ENCODE measurements around the gene GATA6. TPM values are rescaled to one million over a fixed set of nuclear protein-coding genes. Genes with fewer than 3 reads are reported as not detected.

The GATA6 gene
- polyA plus RNA-seq (ENCODE audit: insufficient read length in 12 of 12), result 10 to 100 TPM in 1 of 12 donors, 1 to 10 TPM in 9, under 1 TPM in 1, not detected in 1; 0.99 to 16.3 (median 1.6) TPM
- long read RNA-seq, donor 1, transcript GATA6-201 (7 exons, 3,770 nt), result major isoform, 25 of 67 reads
- long read RNA-seq, donor 1, partial matches to known transcripts, result 40 of 67 reads
- long read RNA-seq, donor 1, other reads (novel, unspliced or antisense), result 0 of 67 reads
- long read RNA-seq, donor 2, partial matches to known transcripts, result 0 of 1 reads
- long read RNA-seq, donor 2, other reads (novel, unspliced or antisense), result 0 of 1 reads
- long read RNA-seq, donor 3, partial matches to known transcripts, result 0 of 1 reads
- long read RNA-seq, donor 3, other reads (novel, unspliced or antisense), result 0 of 1 reads
- long read RNA-seq, donor 4, result 0 reads
- long read RNA-seq, donor 5, result 0 reads
- long read RNA-seq, donor 6, partial matches to known transcripts, result 0 of 1 reads
- long read RNA-seq, donor 6, other reads (novel, unspliced or antisense), result 0 of 1 reads
- long read RNA-seq, donor 7, partial matches to known transcripts, result 0 of 3 reads
- long read RNA-seq, donor 7, other reads (novel, unspliced or antisense), result 0 of 3 reads
- long read RNA-seq, donor 8, result 0 reads
- long read RNA-seq, donor 9, partial matches to known transcripts, result 0 of 1 reads
- long read RNA-seq, donor 9, other reads (novel, unspliced or antisense), result 0 of 1 reads
- long read RNA-seq, donor 10, partial matches to known transcripts, result 0 of 1 reads
- long read RNA-seq, donor 10, other reads (novel, unspliced or antisense), result 0 of 1 reads
- long read RNA-seq, donor 11, partial matches to known transcripts, result 0 of 2 reads
- long read RNA-seq, donor 11, other reads (novel, unspliced or antisense), result 0 of 2 reads

DNA sequence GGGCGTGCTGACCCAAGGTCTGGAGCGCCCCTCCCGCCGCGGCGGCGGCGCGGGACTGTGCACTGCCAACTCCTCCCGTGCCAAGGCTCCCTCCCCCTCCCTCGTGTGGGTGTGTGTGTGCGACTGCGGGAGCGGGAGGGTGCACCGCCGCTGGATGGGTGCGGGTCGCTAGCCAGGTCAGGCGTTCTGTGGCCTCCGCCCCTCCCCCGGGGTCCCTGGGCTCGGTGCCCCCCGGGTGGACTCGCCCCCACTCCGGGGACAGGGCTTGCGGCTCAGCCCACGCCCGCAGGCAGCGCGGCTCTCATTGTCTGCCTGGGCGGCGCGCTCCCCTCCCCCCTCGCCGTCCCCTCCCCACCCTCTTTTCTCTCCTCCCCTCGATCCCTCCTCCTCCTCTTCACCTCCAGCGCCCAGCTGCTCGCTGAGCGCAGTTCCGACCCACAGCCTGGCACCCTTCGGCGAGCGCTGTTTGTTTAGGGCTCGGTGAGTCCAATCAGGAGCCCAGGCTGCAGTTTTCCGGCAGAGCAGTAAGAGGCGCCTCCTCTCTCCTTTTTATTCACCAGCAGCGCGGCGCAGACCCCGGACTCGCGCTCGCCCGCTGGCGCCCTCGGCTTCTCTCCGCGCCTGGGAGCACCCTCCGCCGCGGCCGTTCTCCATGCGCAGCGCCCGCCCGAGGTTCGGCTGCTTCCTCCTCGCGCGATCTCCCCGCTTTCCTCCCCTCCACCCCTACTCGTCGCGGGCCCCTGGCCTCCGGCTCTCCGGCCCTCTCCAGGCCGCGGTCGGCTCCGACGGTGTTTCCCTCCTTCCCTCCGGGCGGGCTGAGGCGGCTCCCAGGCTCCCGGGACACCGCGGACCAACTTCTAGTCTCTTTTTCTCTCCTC lies at the start of gene GATA6:
GATA6 (plus strand) TSS at position 579 of the 878 bp plus-strand sequence. CDS start 1,556 bp downstream, outside the sequence.
- peak; percentile 72 for DNase-seq

DNA sequence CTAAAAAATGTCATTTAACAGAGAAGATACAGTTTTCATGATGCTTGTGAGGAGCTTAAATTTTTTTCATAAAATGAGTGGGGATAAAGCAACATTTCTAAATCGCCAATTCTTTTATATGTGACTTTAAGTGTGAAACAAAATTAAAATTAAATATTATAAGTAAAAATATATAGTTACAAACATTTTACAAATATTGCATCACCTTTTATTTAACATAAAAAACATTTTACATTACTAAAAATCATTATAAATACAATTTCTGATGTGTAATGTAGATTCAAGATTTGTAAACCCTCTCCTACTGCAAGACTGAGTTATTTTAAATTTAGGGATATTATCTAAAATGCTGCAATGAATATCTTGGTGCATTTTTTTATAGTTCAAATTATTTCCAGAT lies 44.4 kb upstream of the GATA6 start:
- DNase-seq, result no peak

DNA sequence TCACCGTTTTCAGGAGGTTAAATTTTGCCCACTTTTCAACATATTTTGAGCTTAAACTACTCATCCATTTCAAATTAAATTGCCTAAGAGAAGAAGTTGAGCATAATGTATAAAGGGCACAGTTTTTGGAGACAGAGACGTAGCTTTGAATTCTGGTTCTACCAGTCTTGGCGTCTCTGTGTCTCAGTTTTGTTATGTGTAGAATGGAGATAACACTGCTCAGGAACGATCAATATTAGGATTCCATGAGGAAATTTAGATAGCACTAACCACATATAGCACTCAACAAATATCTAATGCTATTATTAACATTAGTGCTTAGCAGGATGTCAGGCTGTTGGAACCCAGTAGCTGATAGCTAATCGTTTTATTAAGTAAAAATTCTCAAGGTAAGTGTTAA lies 40.4 kb upstream of the GATA6 start:
- no peak for DNase-seq

DNA sequence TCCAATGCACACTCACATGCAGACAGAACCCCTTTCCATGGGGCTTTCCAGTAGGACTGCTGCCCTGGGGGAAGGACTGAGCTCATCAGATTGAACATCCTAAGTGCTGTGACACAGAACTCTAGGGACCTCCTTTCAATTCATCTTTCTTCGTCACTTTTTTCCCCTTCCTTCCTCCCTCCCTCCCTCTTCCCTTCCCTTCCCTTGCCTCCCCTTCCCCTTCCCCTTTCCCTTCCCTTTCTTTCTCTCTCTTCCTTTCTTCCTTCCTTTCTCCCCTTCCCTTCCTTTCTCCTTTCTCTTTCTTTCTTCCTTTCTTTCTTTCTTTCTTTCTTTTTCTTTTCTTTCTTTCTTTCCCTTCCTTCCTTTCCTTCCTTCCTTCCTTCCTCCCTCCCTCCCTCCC lies 39.6 kb upstream of the GATA6 start:
- DNase-seq, result no peak

DNA sequence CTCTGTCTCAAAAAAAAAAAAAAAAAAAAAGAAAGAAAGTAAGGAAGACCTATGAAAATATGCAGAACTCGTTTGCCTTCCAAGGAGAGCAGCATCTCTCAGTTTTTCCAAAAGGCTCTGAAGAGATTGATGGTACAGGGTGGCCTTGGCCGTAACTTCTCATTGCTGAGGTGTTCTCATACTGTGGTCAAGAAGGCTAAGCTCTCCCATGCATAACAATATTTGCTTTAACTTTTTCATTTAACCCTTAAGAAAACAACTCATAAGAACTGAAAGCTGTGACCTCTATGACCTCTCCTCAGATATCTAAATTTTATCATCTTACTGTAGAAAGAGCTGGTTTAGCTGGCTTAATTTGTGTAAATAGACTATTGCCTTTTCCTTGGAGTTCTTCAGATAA lies 37.1 kb upstream of the GATA6 start:
- DNase-seq, result no peak

DNA sequence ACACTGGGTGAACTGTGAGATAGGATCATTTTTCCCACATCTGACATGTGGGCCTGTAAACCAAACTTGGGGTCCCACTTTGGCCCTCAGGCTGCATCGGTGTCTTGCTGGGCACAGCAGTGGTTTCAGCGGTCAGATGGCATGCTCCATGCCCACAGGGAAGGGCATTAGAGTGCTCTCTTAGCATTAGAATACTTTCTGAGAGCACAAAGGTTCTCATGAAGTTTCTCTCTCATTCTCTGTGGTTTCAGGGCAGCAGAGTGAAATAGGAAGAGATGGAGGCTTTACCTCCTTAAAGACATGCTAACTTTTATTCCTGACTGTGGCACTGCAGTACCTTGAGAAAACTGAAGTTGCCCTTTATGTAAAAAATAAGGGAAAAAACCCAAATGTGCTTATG lies 36.6 kb upstream of the GATA6 start:
- no peak for DNase-seq

DNA sequence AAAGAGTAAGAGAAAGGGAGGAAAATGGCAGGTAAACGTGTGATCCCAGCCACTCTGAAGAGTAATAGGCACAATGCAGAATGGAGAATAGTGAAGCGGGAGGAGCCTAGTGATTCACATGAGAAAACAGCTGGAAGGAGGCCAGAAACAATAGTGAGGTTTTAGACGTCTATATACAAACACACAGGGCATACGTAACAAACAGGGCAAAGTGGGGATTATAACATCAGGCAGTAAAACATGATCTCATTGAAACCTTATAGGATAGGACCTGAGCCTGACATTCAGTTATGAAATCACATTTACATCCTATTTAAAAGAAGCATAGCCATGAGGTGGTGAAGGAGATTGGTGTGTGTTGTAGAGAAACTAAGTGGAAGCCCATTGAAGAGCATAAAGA lies 33.0 kb upstream of the GATA6 start:
- no peak for DNase-seq

DNA sequence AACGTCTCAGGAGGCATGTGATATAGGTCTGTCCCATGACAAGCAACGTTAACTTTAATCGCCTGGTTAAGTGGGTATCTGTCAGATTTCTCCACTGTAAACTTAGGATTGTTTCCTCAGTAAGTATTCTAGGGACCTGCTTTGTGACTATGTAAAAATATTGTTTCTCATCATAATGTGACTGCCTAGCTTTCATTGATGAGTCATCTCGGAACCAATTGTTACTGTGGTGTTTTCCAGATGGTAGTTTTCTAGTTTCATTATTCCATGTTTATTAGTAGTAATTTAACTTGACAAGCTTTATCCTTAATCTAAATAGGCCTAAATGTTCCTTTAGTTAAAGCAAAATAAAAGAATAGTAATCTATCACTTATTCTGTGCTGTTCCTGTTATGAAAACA lies 28.2 kb upstream of the GATA6 start:
- DNase-seq, result no peak

DNA sequence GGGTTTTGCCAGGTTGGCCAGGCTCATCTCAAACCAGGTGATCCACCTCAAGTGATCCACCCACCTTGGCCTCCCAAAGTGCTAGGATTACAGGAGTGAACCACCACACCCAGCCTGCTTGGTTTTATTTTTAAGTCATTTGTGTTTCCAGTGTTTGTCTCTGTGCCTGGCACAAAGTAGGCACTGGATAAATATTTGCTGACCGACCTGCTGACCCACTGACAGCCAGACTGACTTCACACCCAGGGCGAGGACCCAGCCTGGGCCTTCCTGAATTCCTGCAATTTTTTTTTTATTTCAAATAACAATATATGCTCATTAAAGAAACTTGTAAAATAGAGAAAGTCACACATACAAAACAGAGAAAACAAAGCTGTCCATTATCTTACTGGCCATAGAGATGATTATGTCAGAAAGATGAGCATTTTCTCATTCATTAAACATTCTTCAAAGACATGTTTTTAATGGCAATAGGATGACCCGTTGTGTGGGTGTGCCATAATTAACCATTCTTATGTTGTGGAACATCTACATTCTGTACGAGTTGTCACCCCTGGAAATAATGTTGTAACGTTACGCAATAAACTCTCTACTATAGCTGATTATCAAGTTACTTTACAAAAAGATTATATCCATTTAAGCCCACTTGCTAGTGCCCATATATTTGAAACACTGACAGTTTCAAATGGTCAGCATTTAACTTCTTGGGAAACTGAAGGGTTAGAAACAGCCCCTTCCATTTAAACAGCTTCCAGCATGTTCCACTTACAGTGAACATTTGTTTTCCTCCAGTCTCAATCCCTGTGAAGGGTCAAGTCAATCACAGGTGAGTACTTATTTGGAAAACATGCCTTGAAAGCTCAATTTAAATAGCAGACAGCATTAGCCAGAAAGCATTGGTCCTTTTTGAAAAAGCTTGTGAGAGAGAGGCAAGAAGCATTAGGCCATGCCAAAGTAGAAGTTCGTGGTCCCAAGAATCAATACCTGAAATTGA lies 25.7 kb upstream of the GATA6 start:
- DNase-seq, result no peak

DNA sequence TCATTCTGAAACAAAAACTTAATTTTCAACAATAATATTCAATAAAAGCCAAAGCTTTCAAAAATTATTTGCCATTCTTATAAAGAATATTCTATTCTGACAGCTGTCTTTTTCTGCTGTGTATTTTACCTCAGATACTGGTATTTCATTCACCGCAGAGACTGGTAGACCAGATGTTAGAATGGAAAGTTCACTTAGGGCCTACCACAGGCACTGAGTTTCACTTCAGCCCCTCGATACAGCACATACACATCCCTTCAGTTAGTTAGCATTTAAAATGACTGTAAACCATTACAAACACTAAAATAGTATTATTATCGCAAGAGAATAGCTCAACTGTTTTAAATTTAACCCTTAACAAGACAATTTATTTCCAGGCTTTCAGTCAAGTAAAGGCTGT lies 24.2 kb upstream of the GATA6 start:
- no peak for DNase-seq

DNA sequence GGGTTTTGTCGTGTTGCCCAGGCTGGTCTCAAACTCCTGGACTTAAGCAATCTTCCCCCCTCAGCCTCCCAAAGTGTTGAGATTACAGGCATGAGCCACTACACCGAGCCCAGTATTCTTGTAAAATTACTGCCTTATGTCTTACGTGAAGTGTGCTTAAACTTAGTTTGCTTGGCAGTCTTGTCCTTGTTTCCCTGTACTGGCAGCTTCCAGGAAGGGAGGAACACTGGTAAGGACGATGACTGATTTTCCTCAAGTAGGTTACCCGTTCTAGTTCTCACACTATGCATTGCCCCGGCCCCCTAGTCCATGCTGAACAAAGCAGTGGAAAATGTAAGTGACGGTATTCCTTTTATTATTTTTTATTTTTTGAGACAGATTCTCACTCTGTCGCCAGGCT lies 19.7 kb upstream of the GATA6 start:
- DNase-seq, result no peak

DNA sequence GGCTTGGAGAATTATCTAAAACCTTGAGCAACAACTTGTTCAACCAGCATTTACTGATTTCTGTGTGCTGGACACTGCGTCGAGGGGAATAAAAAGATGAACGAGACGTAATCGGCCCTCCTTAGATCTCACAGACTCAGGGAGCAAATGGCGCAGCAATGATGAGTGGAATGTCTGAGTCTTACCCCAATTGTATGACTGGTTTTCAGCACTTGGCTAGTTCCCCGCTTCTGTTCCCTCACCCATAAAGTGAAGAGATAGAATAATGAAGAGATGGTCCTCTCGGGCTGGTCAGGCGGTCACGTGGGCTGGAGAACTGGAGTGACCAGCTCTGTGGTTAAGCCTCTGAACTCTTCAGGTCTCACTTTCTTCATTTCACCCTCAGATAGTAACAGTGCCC lies 17.3 kb upstream of the GATA6 start:
- DNase-seq, result no peak

DNA sequence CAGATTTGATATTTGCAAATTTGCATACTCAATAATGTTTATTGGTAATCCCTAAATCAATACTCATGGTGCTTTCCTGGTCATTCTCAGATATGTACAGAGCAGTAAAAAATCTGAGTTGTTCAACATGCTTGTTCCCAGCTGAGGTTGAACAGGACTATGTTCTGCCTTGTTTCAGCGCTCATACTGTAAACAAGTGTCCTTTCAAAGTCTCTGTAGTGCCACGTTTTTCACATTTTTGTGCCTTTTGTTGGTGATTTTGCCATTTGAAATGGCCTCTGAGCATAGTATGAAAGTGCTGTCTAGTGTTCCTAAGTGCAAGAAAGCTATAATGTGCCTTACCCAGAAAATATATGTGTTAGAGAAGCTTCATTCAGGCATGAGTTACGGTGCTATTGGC lies 16.0 kb upstream of the GATA6 start:
- no peak for DNase-seq

DNA sequence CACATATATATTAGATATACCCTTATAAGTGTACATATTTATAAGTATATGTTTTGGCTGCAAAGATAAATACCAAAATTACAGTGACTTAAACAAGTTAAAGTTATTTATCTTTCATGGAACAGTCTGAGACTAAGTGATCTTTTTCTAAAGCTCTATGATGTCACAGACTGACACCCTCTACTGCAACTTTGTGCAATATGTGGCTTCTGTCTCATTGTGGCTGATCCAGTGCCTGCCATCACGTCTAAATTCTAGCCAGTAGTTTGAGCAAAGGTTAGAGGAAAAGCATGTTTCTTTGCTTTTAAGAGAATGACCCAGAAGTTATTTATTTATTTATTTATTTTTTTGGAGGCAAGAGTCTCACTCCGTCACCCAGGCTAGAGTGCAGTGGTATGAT lies 13.8 kb upstream of the GATA6 start:
- DNase-seq, result no peak

DNA sequence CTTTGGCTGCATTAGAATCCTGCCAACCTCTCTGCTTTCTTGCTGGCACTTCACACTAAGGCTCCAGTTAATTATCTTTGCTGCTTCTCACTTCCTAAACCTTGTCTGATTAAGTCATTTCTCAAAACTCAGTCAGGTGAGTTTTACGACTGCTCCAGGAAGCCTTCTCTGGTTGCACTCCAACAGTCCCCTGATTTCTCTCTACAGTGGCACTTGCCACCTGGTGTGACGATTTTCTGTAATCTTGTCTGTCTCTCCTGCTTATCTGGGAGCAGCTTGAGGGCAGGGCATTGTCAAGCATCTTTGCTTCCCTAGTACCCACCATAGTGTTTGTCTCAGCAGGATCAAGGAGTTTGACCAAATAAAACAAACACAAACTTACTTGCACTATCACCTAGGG lies 10.4 kb upstream of the GATA6 start:
- no peak for DNase-seq

DNA sequence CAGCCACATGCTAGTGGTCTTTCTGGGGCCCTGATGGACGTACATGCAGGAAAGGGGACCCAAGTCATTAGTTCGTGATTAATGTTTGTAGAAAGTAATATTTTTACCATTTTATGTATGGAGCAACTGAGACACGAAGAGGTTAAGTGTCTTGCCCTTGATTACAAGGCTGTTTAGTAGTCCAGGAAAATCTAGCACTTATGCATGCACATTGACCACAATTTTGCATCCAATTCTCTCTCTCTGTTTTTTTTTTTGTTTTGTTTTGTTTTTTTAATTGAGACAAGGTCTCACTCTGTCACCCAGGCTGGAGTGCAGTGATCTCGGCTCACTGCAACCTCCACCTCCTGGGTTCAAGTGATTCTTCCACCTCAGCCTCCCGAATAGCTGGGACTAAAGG lies 8.3 kb upstream of the GATA6 start:
- no peak for DNase-seq

DNA sequence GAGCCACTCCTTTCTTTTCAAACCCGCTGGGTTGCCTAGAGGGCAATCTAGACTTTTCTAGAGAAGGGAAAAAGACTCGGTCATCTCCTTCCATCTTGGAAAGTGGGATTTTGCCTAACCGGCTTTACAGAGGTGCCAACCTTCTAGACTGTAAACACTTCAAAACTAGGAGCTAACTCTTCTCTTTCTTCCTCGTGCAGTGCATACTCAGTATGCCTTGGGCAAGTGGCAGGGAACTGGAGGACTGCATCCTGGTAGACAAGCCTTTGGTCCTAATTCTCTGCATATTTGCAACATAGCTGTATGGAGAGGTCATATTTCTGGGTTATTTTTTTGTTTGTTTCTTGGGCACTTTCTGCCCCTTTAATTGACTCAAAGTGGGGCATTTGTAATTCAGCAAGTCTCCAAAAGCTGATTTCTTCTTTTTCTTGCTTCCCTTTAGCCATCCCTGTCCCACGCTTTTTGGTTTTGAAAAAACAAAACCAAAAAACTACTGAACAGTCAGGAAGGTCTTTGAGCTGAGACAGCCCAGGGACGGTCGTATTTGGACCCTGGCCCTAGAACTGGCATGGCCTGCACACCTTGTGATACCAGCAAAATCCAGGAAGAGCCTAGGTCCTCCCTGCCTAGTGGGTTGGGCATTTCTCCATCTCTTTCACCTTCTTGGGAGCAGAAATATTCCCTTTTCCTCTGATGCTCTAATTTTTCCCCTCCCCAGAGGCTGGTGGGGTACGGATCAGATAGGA lies 5.8 kb upstream of the GATA6 start:
- no peak for DNase-seq

DNA sequence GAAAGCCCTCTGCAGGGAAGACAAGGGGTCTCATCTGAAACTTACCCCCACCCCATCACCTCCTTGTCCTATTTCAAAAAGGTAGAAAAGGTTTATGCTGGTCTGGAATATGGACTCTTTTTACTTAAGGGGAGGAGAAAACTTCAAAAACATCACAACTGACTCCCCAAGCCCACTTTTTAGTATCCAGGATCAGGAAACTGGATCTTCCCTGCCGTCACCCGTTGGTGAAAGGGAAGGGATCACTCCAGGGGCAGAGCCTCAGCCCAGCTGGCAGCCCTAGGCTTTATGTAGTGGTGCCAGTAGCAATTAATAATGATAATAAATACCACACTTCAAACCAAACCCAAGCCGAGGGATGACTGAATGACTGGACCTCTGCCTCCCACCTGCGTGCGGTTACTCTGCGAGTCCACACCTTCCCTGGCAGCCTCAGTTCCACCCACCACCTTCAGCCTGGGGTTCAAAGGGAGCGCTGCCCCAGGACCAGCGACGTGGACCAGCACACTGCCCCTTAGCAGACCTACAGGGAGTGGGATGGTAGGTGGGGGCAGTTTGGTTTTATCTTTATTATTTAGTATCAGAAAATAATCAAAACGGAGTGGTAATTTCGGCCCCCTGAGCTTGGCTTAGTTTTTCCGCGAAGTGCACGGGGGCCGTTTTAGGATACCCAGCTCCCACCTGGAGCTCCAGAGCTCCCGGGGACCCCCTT lies 4.9 kb upstream of the GATA6 start:
- no peak for DNase-seq

DNA sequence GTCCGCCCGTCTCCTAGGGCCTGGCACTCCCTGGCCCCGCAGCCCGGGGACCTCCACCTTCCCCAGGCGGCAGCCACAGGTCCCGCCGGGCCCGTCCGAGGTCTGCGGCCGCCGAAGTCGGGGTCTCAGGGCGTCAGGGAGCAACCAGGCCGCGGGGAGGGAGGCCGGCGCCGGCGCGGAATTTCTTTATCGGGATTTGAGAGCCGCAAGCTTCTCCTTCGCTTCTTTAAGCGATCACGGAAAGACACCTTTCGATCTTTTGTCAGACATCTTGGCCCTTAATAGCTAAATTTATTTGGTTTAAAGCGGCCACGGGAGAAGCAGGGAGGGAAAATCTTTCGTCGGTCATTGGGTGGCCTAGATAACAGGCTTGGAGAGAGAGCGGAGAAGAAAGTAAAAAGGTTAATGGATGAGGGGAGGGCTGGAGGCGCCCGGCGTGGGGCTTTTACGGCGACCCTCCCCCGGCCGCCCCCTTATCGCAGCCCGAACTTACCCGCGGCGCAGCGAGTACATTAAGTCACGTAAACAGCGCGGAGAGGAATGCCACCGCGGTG lies 4.3 kb upstream of the GATA6 start:
- DNase-seq, result no peak

All from muscle of arm (tissue), 14 donors.